GM21528 (cell line): Measurements from ENCODE around the gene CMIP.

Experiments used
- ATAC-seq: cut with Tn5 transposase; IDR thresholded peaks from one replicate; pipeline ENCODE4 v1.9.1; 2021; ENCODE audit warnings: mild to moderate bottlenecking, moderate library complexity; ENCODE audit not compliant: unreplicated experiment, low FRiP score

Gene CMIP

DNA sequence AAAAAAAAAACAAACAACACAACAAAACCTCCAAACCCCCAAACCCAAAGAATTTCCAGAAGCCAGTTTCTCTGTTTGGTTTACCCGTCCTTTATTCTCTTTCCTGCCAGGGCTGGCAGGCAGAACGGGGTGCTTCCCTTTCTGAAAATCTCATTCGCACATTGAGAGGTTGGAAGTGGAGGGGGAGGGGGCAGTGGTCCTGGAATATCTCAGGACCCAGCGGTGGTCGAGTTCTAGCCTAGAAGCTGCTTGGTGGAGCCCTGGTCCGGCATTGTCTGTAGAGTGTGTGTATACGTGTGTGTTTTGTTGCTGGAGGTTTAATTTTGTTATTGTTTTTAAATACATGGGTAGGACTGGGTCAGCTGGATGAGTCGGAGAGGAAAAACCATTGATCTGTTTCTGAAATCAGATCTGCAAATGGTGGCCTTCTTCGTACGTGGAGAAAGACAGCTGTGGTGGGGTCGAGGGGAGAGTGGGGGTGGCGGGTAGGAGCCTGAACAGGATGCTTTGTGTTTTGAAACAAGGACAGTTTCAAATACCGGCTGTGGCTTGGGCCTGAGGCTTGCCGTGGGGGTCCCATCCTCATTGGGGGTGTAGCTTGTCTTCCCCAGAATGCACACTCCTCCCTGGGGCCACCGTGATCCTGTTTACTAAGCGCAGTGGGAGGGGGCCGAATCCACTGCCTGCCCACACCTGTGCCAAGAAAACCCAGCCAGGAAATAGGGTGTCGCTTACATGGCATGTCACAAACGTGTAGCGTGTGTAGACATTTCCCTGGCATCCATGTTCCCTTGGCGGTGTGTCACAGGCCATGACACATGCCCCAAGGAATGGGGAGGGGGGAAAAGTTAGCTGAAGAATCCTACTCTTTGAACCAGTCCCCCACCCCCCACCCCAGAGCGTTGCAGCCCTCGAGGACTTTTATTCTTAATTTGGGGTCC lies 1.6 kb downstream of the CMIP start:
- ATAC-seq: no peak

DNA sequence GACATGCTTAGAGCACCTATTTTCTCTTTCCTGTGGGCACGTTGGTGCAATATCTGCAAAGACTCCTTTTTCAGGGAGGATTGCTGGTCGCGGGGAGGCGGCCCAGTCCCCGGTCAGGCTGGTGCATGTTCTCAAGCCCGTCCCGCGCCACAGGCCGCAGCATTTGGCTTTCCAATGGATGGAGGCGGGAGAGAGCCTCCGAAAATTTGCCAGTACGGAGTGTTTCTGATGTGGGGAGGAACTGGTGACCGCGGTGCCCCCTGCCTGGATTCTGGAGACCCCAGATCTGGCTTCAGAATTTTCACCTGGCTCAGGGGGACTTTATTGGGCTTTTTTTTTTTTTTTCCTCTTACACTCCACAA lies 2.3 kb downstream of the CMIP start:
- ATAC-seq: no peak

GRCh38 chr16:81447383-81448101 lies 2.9 kb downstream of the CMIP start:
- ATAC-seq: no peak

GRCh38 chr16:81448154-81449131 lies 3.8 kb downstream of the CMIP start:
- no peak for ATAC-seq

DNA sequence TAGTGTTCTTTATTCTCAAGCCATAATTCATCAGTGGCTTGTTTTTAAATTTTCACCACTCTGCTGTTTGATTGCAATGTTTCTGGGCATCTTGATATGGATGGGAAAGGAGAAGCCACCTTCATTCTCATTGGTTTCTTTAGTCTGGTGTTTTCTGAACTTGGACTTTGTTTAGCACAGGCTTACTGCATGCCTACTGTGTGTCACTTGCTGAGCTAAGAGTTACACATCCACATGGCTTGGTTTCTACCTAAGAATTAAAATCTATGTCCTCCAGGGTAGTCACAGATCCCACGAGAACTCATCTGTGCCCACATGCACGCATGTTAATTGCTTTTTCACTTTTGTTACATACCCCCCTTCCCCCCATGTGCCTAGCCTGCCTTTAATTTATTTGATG lies 4.6 kb downstream of the CMIP start:
- ATAC-seq: no peak

DNA sequence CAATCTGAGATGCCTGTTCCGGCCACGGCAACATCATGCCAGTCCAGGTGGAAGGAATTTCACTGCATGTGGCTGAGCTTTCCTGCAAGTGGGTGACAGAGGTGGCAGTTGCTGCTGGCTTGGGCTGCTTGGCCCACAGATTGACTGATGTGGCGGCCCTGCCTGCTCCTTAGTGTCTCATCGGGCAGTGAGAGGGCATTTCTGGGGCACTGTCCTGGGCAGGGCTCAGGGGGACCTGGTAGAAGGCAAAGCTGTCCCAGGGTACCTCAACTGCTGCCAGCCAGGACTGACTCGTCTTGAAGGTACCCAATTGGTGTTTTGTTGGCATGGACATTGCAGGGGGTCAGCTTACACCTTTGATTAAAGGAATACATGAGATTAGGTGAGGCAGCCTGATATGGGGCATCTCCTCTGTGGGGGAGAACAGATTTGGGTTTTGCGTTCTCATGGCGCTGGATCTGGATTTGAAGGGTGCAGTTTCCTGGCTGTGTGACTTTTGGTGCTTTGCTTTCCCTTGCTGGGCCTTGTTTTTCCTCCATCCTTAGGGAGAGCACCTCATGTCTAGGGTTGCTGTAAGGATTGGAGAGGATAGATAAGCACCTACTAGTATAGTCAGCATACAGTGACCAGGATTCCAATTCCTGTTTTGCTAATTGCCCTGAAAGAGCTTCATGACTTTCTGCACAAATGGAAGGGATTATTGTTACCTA lies 5.4 kb downstream of the CMIP start:
- no peak for ATAC-seq

DNA sequence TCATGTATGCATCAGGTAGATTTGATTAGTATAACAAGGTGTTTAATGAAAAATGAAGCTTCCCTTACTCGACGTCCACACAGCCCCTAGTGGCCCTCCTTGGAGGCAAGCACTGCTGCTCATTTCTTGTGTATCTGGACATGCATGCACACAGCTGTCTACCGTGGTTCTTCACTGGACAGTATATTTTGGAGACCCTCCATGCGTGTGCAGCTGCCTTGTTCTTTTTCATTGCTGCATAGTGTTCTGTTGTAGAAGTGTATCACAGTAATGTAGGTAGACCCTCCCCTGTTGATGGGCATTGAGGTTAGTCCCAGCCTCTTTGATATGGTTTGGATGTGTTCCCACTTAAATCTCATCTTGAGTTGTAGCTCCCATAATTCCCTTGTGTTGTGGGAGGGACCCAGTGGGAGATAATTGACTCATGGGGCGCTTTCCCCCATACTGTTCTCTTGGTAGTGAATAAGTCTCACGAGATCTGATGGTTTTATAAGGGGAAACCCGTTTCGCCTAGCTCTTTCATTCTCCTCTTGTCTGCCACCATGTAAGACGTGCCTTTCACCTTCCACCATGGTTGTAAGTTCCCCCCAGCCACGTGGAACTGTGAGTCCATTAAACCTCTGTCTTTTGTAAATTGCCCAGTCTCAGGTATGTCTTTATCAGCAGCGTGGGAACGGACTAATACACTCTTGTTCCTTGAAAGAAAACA lies 6.3 kb downstream of the CMIP start:
- ATAC-seq: no peak

- no peak for ATAC-seq
Observed at GRCh38 chr16:81451753-81452680, 7.4 kb downstream of the CMIP start.

GRCh38 chr16:81453091-81453728 lies 8.6 kb downstream of the CMIP start:
- no peak for ATAC-seq

DNA sequence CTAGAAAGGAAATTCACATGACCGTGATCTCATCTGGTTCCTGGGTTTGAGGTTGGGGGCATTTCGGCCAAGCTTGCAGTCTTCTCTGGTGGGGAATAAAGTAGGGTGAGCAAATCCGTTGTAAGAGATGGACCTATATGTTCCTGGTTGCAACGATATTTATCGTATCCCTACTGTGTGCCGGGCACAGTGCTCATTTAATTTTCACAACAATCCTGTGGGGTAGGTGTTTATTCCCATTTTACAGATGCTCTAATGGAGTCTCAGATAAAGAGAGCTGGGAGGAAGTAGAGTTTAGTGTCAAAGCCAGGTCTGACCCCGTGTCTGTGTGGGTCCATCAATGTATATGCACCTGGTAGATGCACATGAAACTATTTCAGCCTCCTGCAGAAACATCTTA lies 9.4 kb downstream of the CMIP start:
- ATAC-seq: no peak

DNA sequence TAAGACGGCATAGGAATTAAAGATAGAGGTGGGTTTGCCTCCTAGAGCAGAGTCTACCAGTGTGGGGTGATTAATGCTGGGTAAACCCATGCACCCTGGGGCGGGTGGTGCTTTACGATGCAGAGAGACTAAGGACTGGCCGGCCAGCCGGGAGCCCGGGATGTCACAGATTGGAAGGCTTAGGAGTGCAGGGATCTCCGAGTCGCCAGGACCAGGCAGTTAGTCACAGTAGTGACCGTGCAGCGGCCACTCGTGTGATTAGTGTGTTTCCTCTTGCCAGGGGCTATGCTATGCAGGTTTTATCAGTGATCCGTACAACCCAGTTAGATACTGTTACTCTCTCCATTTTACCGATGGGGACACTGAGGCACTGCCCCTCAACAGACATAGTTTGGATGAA lies 10.4 kb downstream of the CMIP start:
- no peak for ATAC-seq

DNA sequence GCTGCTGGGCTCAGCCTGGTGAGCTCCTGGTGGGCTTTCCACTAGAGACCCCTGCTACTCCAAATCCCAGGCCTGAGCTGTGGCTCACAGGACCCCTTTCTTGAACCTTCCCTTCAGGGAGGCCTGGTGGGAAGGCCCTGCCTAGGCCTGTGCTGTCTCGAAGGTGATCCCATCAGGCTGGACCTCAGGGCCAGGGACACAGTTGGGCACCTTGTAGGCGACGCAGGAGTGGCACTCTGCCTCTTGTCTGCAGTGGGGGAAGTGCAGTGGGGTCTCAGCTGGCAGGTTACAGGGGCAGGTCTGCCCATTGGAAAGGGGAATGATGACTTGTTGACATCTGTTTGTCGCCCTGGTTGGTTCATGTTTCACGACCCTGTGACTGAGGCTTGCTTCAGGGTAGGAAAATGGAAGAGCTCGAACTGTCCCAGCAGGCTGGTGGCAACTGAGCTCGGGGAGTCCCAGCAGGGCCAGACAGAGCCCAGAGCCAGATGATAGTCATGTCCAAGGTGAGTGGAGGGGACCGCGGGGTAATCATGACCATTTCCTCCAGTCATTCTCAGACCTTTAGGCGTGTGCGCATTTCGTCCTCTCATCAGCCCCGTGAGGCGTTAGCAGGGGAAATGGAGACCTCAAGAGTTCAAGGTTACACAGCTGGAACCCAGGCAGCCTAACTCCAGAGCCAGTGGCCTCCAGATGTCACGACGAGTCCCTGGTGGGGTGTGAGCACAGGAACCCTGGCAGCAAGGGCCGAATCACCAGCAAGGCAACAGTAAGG lies 11.3 kb downstream of the CMIP start:
- no peak for ATAC-seq

DNA sequence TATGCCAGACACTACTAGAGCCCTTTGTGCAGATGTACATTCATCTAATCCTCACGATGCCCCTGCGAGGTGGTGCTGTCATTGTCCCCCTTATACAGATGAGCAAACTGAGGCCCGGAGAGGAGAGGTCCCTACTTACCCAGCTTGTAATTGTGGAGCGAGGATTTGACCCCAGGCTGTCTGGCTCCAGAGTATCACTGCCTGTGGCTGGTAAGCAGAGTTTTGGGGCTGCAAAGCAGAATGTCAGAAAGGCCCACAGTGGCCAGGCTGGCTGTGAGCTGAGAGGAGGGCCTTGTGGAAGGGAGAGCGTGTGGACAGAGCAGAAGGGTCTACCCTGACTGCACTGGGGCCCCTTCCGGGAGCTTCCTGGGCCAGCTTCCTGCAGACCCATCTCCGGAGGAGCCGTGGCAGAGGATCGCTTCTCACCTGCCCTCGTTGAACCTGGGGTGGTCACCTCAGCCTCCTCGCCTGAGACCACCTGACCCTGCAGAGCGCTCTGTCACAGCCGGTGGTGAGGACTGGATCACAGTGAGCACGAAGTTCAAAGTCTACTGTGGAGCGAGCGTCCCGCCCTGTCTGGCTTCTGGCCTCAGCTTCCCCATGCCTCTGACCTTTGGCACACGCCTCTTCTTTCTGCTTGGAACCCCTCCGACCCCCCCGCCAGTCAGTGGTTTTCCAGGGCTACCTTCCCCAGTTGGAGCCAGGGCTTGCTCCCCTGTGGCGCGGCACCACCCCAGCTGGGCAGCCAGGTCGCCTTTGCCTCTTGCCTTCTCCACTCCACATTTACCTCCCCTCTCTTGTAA lies 12.1 kb downstream of the CMIP start:
- ATAC-seq: no peak

DNA sequence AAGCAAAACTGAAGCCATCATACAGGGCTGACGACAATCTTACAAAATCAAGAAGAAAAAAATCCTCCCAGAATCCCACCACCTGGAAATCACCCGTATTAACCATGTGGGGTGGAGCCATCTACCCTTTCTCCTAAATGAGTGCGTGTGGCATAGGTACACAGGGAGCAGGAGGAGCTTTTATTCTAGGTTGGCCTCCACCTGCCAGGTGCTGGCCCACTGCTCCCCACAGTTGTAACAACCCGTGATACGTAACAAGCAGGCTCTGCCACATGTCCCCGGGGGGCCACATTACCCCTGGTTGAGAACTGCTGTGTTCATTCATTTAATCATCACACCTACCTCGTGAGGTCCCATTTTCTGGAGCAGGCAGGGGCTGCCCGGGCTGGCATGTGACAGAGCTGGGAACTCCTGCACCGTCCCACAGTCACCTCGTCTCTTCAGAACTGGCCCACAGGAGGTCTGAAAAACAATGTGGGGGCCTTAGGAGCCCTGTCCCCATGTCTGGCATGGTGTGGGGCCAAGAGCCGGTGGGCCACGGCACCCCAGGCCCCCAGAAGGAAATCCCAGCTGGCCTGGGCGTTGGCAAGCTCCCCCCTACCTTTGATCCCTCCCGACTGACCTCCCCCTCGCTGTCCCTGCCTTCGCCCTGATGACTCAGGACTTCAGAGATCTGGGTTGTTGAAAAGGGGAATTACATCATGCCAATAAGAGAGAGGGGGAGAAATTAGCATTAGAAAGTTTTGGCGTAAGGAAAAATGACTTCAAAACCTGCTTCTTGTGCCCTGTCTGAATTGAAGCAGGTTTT lies 12.9 kb downstream of the CMIP start:
- no peak for ATAC-seq

DNA sequence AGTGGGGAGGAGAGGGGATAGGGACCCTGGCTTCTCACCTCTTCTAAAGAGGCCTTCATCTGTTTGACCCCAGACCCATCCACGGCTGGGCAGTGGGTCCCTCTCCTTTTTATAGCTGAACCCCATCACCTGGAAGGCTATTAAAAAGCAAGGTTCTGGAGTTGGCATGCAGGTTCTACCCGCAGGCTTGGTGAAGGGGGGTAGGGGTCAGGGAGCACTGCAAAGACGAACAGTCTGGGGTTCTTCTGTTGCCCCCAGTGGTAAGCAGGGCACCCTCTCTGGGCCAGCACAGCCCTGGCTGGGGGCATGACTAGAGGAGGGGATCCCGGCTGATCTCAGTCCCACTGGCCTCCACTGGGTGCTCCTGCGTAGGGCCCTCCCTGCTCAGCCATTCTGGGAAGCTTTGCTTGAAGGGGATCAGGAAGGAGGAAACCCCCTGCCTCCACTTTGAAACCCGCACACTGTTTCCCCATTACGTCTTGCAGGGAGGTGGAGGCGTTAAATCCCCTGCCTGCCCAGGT lies 13.6 kb downstream of the CMIP start:
- no peak for ATAC-seq
